ENCODE data around the gene SINHCAF. TPM values are rescaled to one million over a fixed set of nuclear protein-coding genes. Genes with fewer than 3 reads are reported as not detected.

SINHCAF gene
- total and polyA plus RNA-seq, 9 of the 15 experiments (the other 6 are each of a cell fraction or from before 2014, with no cell fraction given): 73.2 to 185 (median 110) TPM

- no peaks in the 10 kb centered on the region for H3K27me3 ChIP-seq (ENCODE audit: control insufficient read depth in 2 of 2, insufficient read depth in 2 of 2, low read length in 2 of 2)
- H3K27ac ChIP-seq (ENCODE audit: extremely low read depth, low read depth, low read length): 0 out of 3 replicates have a peak overlapping the region, but pooled peaks have one; percentile 10
- FAIRE-seq: no peak
- no peaks in the 10 kb centered on the region for H3K9me1 ChIP-seq (ENCODE audit: control insufficient read depth, insufficient read depth, low read length)
- peak overlapping the region in 1 of 2 experiments; percentile 47; a peak in 2 of 4 replicates for H3K9ac ChIP-seq (ENCODE audit: insufficient read depth in 1 of 2, low read depth in 2 of 2, low read length in 2 of 2)
- peak overlapping the region; percentile 73 for H3K4me2 ChIP-seq (ENCODE audit: insufficient read depth, low read length)
- TF ChIP-seq CREM (IDR thresholded peaks at IDR 0.05; ENCODE audit: low read depth): no peak
- TF ChIP-seq ESRRA (IDR thresholded peaks at IDR 0.05; ENCODE audit: borderline replicate concordance, low read depth): peak; percentile 64
- 0 out of 2 replicates have a peak, but pooled peaks have one; percentile 7 for TF ChIP-seq RBFOX2 (IDR thresholded peaks at IDR 0.05; ENCODE audit: low read depth, low read length)
- peak; percentile 75; the same call in 1 of the 2 replicates for TF ChIP-seq ZNF75A (CRISPR knock-in tag; IDR thresholded peaks at IDR 0.05)
- intact Hi-C loops (cut with micrococcal nuclease): no loop called here
- DNase-seq (ENCODE audit: extremely low read depth in 1 of 4, low spot score in 3 of 4): no peak
- H2AFZ ChIP-seq (ENCODE audit: low read depth, low read length): no peak overlapping the region
- H3K4me1 ChIP-seq (replicated peaks in 1 of 2; ENCODE audit: control insufficient read depth in 2 of 2, insufficient read depth in 2 of 2, low read length in 2 of 2): peaks cover 6 to 41% of the 10 kb centered on the region in 2 experiments
- 56% methylated on average over 2 of the region's 2 CpGs for WGBS (ENCODE audit: insufficient coverage, low coverage, missing lambda C conversion rate)
- ChIA-PET CTCF (ENCODE audit: low intra/inter-chr PET ratio) (no interaction called here), POLR2A (interaction anchor here (0.6 to 1.4 kb wide), 5 partner anchors 9 to 323 kb away, joined by 3 to 5 read pairs (median 3); no protein-coding TSS in a partner anchor)
- no TSS peak for BruUV-seq (replicated peaks)
- no peaks in the 10 kb centered on the region for H3K9me3 ChIP-seq (replicated peaks; ENCODE audit: control insufficient read depth, insufficient read depth, low read depth, low read length)
- peaks cover 100% of the 10 kb centered on the region for H3K79me2 ChIP-seq (ENCODE audit: control insufficient read depth, insufficient read depth, low read length)
- peaks cover 50% of the 10 kb centered on the region for H4K20me1 ChIP-seq (replicated peaks; ENCODE audit: control insufficient read depth, insufficient read depth, low read length)
- in situ Hi-C loops (cut with MboI): no loop called here
- H3K36me3 ChIP-seq (ENCODE audit: control insufficient read depth, insufficient read depth, low read length): peaks cover 16% of the 10 kb centered on the region; the same call in 2 of the 3 replicates
- H3K4me3 ChIP-seq: no peak overlapping the region
- peak; percentile 30 for ATAC-seq
These were observed 7.2 kb downstream of the SINHCAF start for GRCh38 chr12:31318657-31319269.

Data from K562 (cell line).